IPS DF 4.7 (cell line): ENCODE data around the gene C2CD5.
"Not testable (repeated sequence)": the region's sequence is repeated elsewhere in the genome, so short reads cannot be mapped to it uniquely, and the experiment has no call there.

Experiments used
- DNase-seq: peaks from one replicate; pipeline ENCODE4 v3.0.0-alpha.2; 2013; ENCODE audit warnings: low spot score; ENCODE audit errors: extremely low read depth

Gene C2CD5

GRCh38 chr12:22544038-22544979, at the start of gene C2CD5:
C2CD5 (minus strand) TSS chr12:22544542; CDS start chr12:22544150, 392 bp downstream.
- peak; percentile 91 for DNase-seq

- DNase-seq = no peak
Measured at GRCh38 chr12:22593864-22594263, 49.5 kb upstream of the C2CD5 start.

- no peak for DNase-seq
Measured at GRCh38 chr12:22588817-22589216, 44.5 kb upstream of the C2CD5 start.

- DNase-seq = peak; percentile 14
Measured at GRCh38 chr12:22578328-22578727, 34.0 kb upstream of the C2CD5 start.

GRCh38 chr12:22577667-22578066, 33.3 kb upstream of the C2CD5 start:
- DNase-seq = no peak

- no peak for DNase-seq
Measured at GRCh38 chr12:22576473-22576872, 32.1 kb upstream of the C2CD5 start.

GRCh38 chr12:22576065-22576464, 31.7 kb upstream of the C2CD5 start:
- DNase-seq = no peak

GRCh38 chr12:22574921-22575320, 30.6 kb upstream of the C2CD5 start:
- no peak for DNase-seq

- no peak for DNase-seq
Measured at GRCh38 chr12:22573181-22573580, 28.8 kb upstream of the C2CD5 start.

GRCh38 chr12:22569253-22569652, 24.9 kb upstream of the C2CD5 start:
- DNase-seq = no peak

- DNase-seq = no peak
Measured at GRCh38 chr12:22562036-22563028, 18.0 kb upstream of the C2CD5 start.

- not testable (repeated sequence) for DNase-seq
Measured at GRCh38 chr12:22554750-22555149, 10.4 kb upstream of the C2CD5 start.

- DNase-seq = no peak
Measured at GRCh38 chr12:22551624-22552023, 7.3 kb upstream of the C2CD5 start.

GRCh38 chr12:22545255-22545654, 913 bp upstream of the C2CD5 start:
- no peak for DNase-seq

GRCh38 chr12:22543246-22544037, 900 bp downstream of the C2CD5 start:
- DNase-seq = no peak

- no peak for DNase-seq
Measured at GRCh38 chr12:22541496-22542155, 2.7 kb downstream of the C2CD5 start.

GRCh38 chr12:22539055-22539454, 5.3 kb downstream of the C2CD5 start:
- DNase-seq = no peak

GRCh38 chr12:22538311-22538710, 6.0 kb downstream of the C2CD5 start:
- no peak for DNase-seq

- DNase-seq = no peak
Measured at GRCh38 chr12:22536971-22537544, 7.3 kb downstream of the C2CD5 start.

GRCh38 chr12:22536346-22536945, 7.9 kb downstream of the C2CD5 start:
- no peak for DNase-seq
